Stimulated activated CD4-positive, alpha-beta T cell treated with anti-CD3 and anti-CD28 coated beads, Interleukin-2, amount 100 ng/mL, for 4 hours (primary cell): ENCODE measurements around the gene ACTRT2.

ENCODE experiments used
- DNase-seq: peaks from one replicate; pipeline ENCODE4 v3.0.0-alpha.2; 2020; ENCODE audit warnings: low read depth

Gene ACTRT2

GRCh38 chr1:3055051-3055450 lies 33.8 kb downstream of the ACTRT2 start:
- DNase-seq, result no peak

GRCh38 chr1:3056641-3057040 lies 35.4 kb downstream of the ACTRT2 start:
- no peak for DNase-seq

DNA sequence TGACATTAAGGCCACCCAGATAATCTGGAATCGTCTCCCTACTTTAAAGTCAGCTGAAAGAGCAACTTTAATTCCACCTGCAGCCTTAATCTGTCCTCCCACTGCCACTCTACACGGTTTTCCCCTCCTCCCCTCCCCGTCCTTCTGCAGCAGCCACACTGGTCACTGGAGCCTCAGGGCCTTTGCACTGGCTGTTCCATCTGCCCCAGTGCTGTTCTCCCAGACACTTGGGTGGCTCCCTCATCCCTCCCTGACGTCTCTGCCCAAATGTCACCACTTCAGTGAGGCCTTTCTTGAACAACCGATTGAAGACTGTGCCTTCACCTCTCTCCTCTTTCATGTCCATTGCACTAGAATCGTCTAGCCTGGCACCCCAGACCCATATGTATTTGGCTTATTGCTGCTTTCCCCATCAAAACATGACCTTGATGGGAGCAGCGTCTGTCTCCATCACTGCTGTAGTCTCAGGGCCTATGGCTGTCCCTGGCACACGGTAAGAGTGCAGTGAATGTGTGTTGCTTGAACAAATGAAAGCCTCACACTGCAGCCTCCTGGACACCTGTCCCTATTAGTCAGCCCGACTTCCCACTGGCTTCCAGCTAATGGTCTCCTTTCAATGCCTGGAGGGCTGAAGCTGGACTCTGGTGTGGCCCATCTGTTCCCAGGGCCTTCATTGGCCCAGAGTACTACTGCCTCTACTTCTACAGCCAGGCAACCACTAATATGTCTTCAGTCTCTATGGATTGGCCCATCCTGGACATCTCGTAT lies 37.2 kb downstream of the ACTRT2 start:
- DNase-seq, result no peak

GRCh38 chr1:3060127-3060526 lies 38.9 kb downstream of the ACTRT2 start:
- DNase-seq, result no peak

- DNase-seq, result no peak
These were observed 39.6 kb downstream of the ACTRT2 start for GRCh38 chr1:3060601-3061551.

DNA sequence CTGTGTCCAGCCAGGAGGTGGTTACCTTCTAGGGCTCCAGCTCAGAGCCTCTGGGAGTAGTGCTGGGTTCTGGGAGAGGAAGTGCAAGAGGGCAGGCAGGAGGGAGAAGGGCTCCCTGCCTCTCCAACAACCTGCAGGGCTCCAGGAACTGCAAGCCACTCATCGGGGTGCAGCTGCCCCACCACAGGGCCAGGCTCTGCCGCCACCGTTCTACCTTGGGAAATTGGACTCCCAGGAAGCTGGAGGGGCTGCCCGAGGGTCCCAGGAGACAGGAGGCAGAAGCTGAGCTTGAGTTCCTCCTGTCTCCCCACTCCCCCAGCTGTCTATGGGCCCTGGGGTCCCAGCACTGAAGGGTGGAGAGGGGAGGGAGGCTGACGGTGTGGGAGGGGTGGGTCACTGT lies 40.3 kb downstream of the ACTRT2 start:
- no peak for DNase-seq

GRCh38 chr1:3061981-3062615 lies 40.8 kb downstream of the ACTRT2 start:
- no peak for DNase-seq

GRCh38 chr1:3062616-3063378 lies 41.5 kb downstream of the ACTRT2 start:
- DNase-seq, result no peak

DNA sequence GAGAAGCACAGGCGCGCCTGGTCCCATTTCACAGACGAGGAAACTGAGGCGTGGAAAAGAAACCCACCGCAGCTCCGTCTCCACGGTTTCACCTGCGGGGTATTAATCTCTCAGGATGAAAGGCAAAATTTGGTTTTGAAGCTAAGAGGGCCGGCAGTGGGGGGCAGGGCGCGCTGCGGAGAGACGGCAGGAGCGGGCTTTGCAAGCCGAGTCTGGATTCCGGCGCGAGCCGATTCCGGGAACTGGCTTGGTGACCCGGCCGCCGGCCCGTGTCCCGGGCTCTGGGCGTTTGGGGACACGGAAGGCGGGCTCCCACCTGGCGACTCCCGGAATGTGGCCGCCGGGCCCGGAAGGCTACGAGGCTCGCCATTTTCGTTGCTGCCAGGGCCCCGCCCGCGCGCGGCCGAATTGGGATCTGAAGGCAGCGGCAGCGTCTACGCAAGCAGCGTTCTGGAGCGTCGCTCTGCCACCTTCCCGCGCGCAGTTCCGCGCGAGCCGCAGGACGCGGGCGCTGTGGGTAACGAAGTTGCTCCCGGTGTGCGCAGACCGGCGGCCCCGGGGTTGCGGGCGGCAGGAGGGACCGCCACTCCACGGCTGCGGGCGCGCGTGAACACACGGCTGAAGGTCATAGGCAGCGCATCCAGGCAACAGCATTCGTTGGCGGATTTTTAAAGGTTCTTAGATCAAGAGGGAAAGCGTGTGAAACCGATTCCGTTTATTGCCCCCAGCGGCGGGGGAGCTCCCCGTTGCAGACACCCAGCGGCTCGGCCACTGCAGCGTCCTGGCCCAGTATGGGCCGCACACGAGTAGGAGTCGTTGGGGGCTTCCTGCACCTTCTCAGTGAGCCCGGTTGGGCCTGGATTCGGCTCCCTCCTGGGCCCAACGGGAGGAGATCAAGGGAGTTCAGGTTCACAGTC lies 42.4 kb downstream of the ACTRT2 start:
- no peak for DNase-seq

DNA sequence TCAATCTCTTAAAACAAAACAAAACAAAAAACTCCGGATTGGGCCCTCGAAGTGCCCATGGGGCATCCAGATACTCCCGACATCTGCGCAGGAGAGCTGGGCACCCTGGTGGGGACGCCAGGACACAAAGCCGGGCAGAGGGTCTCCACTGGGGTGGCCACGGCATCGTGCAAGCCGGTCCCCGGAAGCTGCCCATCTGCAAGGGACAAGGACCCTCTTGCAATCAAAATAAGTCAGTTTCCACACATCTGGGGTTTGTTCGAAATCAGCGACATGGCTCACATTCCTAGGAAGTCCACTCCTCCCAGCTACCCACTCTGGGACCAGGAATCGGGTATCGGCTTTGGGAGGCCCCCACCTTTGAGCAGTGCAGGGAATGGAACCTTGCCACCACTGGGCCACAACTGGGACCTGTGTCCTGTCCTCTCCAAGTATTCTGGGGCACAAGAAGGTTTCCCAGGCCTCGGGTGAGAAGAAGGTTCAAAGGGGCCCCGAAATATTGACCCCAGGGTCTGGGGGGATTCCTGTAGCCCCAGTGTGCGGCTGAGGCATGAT lies 43.1 kb downstream of the ACTRT2 start:
- no peak for DNase-seq

- no peak for DNase-seq
These were observed 43.6 kb downstream of the ACTRT2 start for GRCh38 chr1:3064901-3065300.

DNA sequence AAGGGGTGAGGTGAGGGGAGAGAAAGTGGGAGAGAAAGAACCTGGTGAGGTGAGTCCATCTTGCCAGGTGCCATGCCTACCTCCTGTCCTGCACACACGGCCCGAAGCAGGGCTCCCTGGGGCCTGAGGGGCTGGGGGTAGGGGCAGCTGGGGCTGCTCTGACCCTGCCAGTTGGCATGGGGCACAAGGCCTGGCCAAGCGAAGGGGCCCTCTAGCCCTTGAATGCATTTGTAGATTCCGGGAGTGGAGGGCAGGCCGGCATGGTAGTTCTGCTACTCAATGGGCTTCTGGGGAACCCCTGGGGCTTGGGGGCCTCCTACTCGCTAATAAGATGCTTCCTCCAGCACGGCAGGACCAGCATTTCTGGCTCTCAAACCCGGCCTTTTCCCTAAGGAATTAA lies 44.1 kb downstream of the ACTRT2 start:
- DNase-seq, result no peak

GRCh38 chr1:3065797-3066196 lies 44.5 kb downstream of the ACTRT2 start:
- no peak for DNase-seq

DNA sequence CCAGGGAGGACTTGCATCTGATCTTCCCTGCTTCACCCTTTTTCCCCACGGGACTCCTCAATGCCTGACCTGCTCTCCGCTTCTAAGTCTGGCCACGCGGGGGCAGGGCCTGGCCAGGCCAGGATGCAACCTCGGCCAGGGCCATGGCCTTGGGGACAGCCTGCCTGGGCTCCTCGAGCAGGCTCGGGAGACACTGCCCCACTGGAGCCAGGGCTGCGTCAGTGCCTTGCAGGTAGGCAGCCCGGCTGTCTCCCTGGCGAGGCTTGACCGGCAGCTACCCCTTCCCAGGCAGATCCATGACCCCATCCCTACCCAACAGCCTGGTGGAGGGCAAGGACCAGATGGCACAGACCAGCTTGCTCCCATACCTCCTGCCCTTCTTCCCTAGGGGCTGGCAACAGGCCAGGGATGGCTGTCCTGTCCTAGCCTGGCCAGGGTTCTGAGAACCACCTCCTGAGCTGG lies 45.0 kb downstream of the ACTRT2 start:
- no peak for DNase-seq

GRCh38 chr1:3066826-3067225 lies 45.6 kb downstream of the ACTRT2 start:
- DNase-seq, result no peak

- DNase-seq, result no peak
These were observed 46.0 kb downstream of the ACTRT2 start for GRCh38 chr1:3067301-3067670.

DNA sequence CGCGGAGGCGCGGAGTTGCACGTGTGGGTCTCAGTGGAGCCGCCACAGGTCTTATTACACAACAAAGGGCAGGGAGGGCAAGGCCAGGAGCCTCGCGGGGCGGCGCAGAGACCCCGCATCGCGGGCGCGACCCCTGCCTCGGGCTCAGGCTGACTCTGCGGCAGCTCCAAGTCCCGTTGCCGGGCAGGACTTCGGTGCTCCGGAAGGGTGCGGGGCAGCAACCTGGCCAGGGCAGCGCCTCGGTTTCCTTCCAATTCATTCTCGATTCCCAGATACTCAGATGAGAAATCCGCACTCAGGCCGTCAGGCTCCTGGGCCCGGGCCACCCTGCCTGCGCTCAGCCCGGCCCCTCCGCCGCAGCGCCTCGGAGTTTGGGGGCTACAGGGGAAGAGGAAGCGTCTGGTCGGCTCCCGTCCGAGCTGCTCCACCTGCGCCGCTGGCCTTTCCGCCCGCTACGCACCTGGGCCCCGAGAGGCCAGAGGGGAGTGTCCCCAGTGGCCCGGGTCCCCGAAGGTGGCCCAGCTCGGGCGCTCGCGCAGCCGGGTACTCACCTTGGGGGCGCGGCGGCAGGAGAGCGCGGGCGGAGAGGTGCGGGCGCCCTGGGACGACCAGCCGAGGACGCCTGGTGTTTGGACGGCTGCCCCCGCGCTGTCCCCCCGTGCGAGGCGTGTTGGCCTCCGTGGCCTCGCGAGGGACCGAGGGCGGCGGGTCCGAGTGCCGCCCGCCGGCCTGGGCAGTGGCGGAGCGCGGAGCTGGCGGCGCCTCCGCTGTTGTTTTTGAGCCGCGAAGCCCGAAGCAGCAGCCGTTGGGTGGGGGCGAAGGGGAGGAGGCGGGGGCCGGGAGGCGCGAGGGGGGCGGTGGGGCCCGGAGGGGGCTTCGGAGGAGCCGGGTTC lies 46.6 kb downstream of the ACTRT2 start:
- no peak for DNase-seq

DNA sequence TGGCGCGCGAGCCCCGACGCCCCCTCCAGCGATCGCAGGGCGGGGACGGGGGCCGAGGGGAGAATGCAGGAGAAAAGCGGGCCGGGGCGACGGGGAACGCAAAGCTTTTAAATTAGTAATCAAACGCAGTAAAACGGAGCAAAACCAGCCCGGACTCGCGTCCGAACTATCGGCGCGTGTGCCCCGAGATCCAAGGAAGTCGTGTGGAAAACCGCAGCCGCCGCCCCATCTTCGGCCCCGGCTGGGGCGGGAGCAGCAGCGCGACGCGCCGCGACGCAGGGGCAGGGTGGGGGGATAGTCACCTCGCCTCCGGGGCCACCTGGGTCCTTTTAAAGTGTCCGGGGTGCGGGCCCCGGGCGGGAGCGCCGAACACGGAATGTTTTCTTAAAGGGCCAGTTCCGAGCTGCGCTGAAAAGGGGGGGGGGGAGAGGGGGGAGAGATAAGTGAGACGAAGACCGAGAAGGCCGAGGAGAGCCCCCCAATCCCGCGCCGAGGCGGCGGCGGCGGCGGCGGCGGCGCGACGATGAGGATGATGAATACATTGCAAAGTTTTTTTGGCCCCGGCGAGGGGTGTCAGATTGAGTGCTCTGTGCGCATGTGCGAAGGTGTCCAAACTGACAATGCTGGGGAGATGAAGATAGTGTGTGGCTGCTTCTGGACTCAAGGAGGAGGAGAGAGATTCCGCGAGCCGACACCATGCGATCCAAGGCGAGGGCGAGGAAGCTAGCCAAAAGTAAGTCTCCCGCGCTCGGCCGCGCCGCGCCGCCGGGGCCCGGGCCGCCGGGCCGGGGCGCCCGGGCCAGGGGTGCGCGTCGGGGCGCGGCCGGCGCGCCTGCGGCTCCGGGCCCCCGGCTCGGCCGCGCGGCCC lies 47.5 kb downstream of the ACTRT2 start, which contains the start of gene PRDM16:
PRDM16 (plus strand) TSS at position 640 of the 868 bp plus-strand sequence; CDS start at position 697, 57 bp downstream.
- no peak for DNase-seq
